ENCODE data around the gene STXBP5L. TPM values are rescaled to one million over a fixed set of nuclear protein-coding genes. Genes with fewer than 3 reads are reported as not detected.

STXBP5L gene
- polyA plus RNA-seq, 1 of the 3 experiments (the other 2 are of a cell fraction): 0.03 TPM

- TF ChIP-seq, protein P1, sequence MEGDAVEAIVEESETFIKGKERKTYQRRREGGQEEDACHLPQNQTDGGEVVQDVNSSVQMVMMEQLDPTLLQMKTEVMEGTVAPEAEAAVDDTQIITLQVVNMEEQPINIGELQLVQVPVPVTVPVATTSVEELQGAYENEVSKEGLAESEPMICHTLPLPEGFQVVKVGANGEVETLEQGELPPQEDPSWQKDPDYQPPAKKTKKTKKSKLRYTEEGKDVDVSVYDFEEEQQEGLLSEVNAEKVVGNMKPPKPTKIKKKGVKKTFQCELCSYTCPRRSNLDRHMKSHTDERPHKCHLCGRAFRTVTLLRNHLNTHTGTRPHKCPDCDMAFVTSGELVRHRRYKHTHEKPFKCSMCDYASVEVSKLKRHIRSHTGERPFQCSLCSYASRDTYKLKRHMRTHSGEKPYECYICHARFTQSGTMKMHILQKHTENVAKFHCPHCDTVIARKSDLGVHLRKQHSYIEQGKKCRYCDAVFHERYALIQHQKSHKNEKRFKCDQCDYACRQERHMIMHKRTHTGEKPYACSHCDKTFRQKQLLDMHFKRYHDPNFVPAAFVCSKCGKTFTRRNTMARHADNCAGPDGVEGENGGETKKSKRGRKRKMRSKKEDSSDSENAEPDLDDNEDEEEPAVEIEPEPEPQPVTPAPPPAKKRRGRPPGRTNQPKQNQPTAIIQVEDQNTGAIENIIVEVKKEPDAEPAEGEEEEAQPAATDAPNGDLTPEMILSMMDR (IDR thresholded peaks at IDR 0.05): no peak
- TF ChIP-seq FOXM1 (IDR thresholded peaks at IDR 0.05; ENCODE audit: low read depth): no peak
- TF ChIP-seq RCOR1 (IDR thresholded peaks at IDR 0.05; ENCODE audit: low read length): no peak
- TF ChIP-seq TAF1 (IDR thresholded peaks at IDR 0.05; ENCODE audit: borderline replicate concordance, low read depth, low read length): no peak
- TF ChIP-seq CHD2 (IDR thresholded peaks at IDR 0.05; ENCODE audit: low read length, partially characterized antibody): no peak
Observed at GRCh38 chr3:120928991-120929390, 21.0 kb downstream of the STXBP5L start (continued).

DNA sequence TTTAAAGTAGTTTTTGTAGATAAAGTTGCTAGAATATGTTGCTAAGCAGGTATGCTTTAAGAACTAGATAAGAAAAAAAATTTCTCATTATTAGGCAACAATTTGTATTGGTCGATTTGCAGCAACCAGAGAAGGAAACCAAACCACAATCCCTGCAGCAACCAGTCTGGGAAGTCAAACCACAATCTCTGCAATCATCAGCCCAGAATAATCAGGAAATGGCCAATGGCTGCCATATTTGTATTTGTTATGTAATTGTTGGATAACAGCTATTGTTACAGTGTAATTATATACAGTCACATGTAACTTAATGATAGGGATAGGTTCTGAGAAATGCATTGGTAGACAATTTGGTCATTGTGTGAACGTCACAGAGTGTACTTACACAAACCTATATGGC lies 23.6 kb downstream of the STXBP5L start:
- H3K27ac ChIP-seq (ENCODE audit: low read depth in 2 of 2, low read length in 1 of 2): no peak overlapping the region
- H2AFZ ChIP-seq (ENCODE audit: low read depth): no peak overlapping the region
- ChIA-PET CTCF (no interaction called here), POLR2A (no interaction called here)
- no peak for DNase-seq
- H3K9me3 ChIP-seq: 0 out of 2 replicates have a peak, but pooled peaks cover 1% of the 10 kb centered on the region
- no peaks in the 10 kb centered on the region for H4K20me1 ChIP-seq (ENCODE audit: insufficient read depth)
- H3K4me1 ChIP-seq (ENCODE audit: control insufficient read depth in 1 of 2, insufficient read depth in 2 of 2, low read depth in 1 of 2, low read length in 1 of 2): no peaks in the 10 kb centered on the region; a peak in 1 of 4 replicates
- H3F3A ChIP-seq (replicated peaks; ENCODE audit: insufficient read depth): no peaks in the 10 kb centered on the region
- no peak overlapping the region for H3K4me2 ChIP-seq
- no peak for TF ChIP-seq TAF1 (IDR thresholded peaks at IDR 0.05; ENCODE audit: borderline replicate concordance, low read depth, low read length)
- H3K27me3 ChIP-seq (ENCODE audit: insufficient read depth): no peaks in the 10 kb centered on the region
- H3K4me3 ChIP-seq (ENCODE audit: low read depth in 2 of 2, low read length in 1 of 2): no peak overlapping the region
- no peak overlapping the region for H3K9ac ChIP-seq
- no peaks in the 10 kb centered on the region for H3K79me2 ChIP-seq (ENCODE audit: insufficient read depth)
- H3K36me3 ChIP-seq (replicated peaks in 1 of 2; ENCODE audit: control insufficient read depth in 1 of 2, insufficient read depth in 2 of 2, low read length in 1 of 2): no peaks in the 10 kb centered on the region
- no peaks in the 10 kb centered on the region for H3K9me2 ChIP-seq
- WGBS (ENCODE audit: low lambda C conversion rate): 29% methylated on average over 2 of the region's 2 CpGs

DNA sequence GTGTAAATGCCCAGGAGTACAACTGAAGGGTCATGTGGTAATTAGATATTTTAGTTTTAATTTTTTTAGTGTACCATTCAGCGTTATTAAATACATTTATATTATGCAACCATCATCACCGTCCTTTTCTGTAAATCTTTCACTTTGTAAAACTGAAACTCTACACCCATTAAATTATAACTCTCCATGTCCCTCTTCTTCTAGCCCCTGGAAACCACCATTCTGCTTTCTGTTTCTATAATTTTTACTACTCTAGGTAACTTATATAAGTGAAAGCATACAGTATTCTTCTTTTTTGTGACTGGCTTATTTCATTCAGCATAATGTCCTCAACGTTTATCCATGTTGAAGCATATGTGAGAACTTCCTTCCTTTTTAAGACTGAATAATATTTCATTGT lies 48.1 kb downstream of the STXBP5L start:
- H3K4me3 ChIP-seq (ENCODE audit: low read depth in 2 of 2, low read length in 1 of 2): no peak overlapping the region
- no peaks in the 10 kb centered on the region for H3K4me1 ChIP-seq (ENCODE audit: control insufficient read depth in 1 of 2, insufficient read depth in 2 of 2, low read depth in 1 of 2, low read length in 1 of 2)
- no peak overlapping the region for H3K4me2 ChIP-seq
- DNase-seq: no peak
- 30% methylated on average over 3 of the region's 3 CpGs for WGBS (ENCODE audit: low lambda C conversion rate)
- no peaks in the 10 kb centered on the region for H3K9me3 ChIP-seq
- no peak overlapping the region for H3K27ac ChIP-seq (ENCODE audit: low read depth in 2 of 2, low read length in 1 of 2)
- CTCF ChIA-PET: no interaction called here
- no peaks in the 10 kb centered on the region for H3K36me3 ChIP-seq (replicated peaks in 1 of 2; ENCODE audit: control insufficient read depth in 1 of 2, insufficient read depth in 2 of 2, low read length in 1 of 2)
- no peaks in the 10 kb centered on the region for H3K9me2 ChIP-seq
- H3K27me3 ChIP-seq (ENCODE audit: insufficient read depth): no peaks in the 10 kb centered on the region
- no peak overlapping the region for H3K9ac ChIP-seq
- H3F3A ChIP-seq (replicated peaks; ENCODE audit: insufficient read depth): no peaks in the 10 kb centered on the region
- POLR2A ChIA-PET: no interaction called here
- TF ChIP-seq USF2 (IDR thresholded peaks at IDR 0.05; ENCODE audit: borderline replicate concordance, low read depth, low read length) (no peak), GABPA (IDR thresholded peaks at IDR 0.05; ENCODE audit: low read depth) (no peak), TCF12 (IDR thresholded peaks at IDR 0.05) (no peak), EZH2phosphoT487 (IDR thresholded peaks at IDR 0.05; ENCODE audit: borderline replicate concordance, low read depth) (no peak)
- H3K79me2 ChIP-seq (ENCODE audit: insufficient read depth): no peaks in the 10 kb centered on the region
- no peaks in the 10 kb centered on the region for H4K20me1 ChIP-seq (ENCODE audit: insufficient read depth)
- no peak overlapping the region for H2AFZ ChIP-seq (ENCODE audit: low read depth)
